ENCODE measurements around the gene WSB1. TPM values are rescaled to one million over a fixed set of nuclear protein-coding genes. Genes with fewer than 3 reads are reported as not detected.

Gene WSB1
- total and polyA plus RNA-seq, 10 of the 15 experiments (the other 5 are each of a cell fraction or from before 2014, with no cell fraction given), result 26.6 to 458 (median 101) TPM

GRCh38 chr17:27353461-27354050 lies 59.6 kb downstream of the WSB1 start (continued):
- TF ChIP-seq E4F1 (IDR thresholded peaks at IDR 0.05; ENCODE audit: borderline replicate concordance, partially characterized antibody), result no peak
- no peak for TF ChIP-seq ZBTB11 (CRISPR knock-in tag; IDR thresholded peaks at IDR 0.05)
- peak; percentile 11; the same call in 1 of the 2 replicates for TF ChIP-seq NKRF (conservative IDR thresholded peaks at IDR 0.05)
- no peak for TF ChIP-seq ZSCAN29 (IDR thresholded peaks at IDR 0.05)
- peak; percentile 76 for TF ChIP-seq SMC3 (IDR thresholded peaks at IDR 0.05; ENCODE audit: borderline replicate concordance, low read length)
- TF ChIP-seq E2F4 (IDR thresholded peaks at IDR 0.05; ENCODE audit: low read depth, low read length), result no peak; the same call in 1 of the 2 replicates
- TF ChIP-seq FOXK2 (IDR thresholded peaks at IDR 0.05), result no peak
- no peak for TF ChIP-seq STAT3 (IDR thresholded peaks at IDR 0.05; ENCODE audit: low read depth, low read length)
- no peak for TF ChIP-seq PAX8 (IDR thresholded peaks at IDR 0.05)
- no peak for TF ChIP-seq ZBTB4 (CRISPR knock-in tag; IDR thresholded peaks at IDR 0.05)
- TF ChIP-seq KLF5 (IDR thresholded peaks at IDR 0.05; ENCODE audit: partially characterized antibody), result peak; percentile 57
- no peak for TF ChIP-seq ZBED1 (IDR thresholded peaks at IDR 0.05; ENCODE audit: borderline replicate concordance)
- TF ChIP-seq E2F8 (IDR thresholded peaks at IDR 0.05; ENCODE audit: low read depth, partially characterized antibody), result no peak
- TF ChIP-seq BRCA1 (IDR thresholded peaks at IDR 0.05; ENCODE audit: low read depth, low read length), result no peak

Measured in GM12878 (cell line).